Measurements from ENCODE around the gene KCNK1.

- TF ChIP-seq CTCF (IDR thresholded peaks at IDR 0.05; ENCODE audit: insufficient read depth, low read depth, low read length), result no peak
- TF ChIP-seq EZH2 (IDR thresholded peaks at IDR 0.05; ENCODE audit: insufficient read depth, low read length), result no peak
These were observed 105.9 kb downstream of the KCNK1 start for GRCh38 chr1:233719655-233720341.
